EL (cell line): ENCODE results near the gene GSE1.
A peak's percentile ranks its signal among the peaks of the same experiment; 100 is the strongest.

Source experiments
- DNase-seq: peaks from one replicate; pipeline ENCODE4 v3.0.0-alpha.2; 2016

GSE1 gene

GRCh38 chr16:85710732-85711131 lies 97.6 kb downstream of the GSE1 start:
- DNase-seq: no peak

GRCh38 chr16:85711982-85712587 lies 99.0 kb downstream of the GSE1 start:
- DNase-seq: no peak

- DNase-seq: no peak
Observed at GRCh38 chr16:85712801-85713200, 99.7 kb downstream of the GSE1 start.

- no peak for DNase-seq
Observed at GRCh38 chr16:85715169-85716021, 102.3 kb downstream of the GSE1 start.

- DNase-seq: no peak
Observed at GRCh38 chr16:85716022-85716679, 103.0 kb downstream of the GSE1 start.

GRCh38 chr16:85716680-85717038 lies 103.5 kb downstream of the GSE1 start:
- no peak for DNase-seq

GRCh38 chr16:85717393-85718152 lies 104.5 kb downstream of the GSE1 start:
- DNase-seq: peak; percentile 54

- DNase-seq: no peak
Observed at GRCh38 chr16:85718153-85718477, 105.0 kb downstream of the GSE1 start.

- DNase-seq: peak; percentile 22
Observed at GRCh38 chr16:85718682-85719081, 105.6 kb downstream of the GSE1 start.

GRCh38 chr16:85719605-85720301 lies 106.6 kb downstream of the GSE1 start:
- no peak for DNase-seq

GRCh38 chr16:85720302-85720637 lies 107.1 kb downstream of the GSE1 start:
- DNase-seq: peak; percentile 49

GRCh38 chr16:85722128-85722893 lies 109.2 kb downstream of the GSE1 start:
- no peak for DNase-seq

GRCh38 chr16:85724126-85724879 lies 111.2 kb downstream of the GSE1 start:
- DNase-seq: no peak

GRCh38 chr16:85724936-85725335 lies 111.8 kb downstream of the GSE1 start:
- DNase-seq: no peak
